Stimulated activated CD8-positive, alpha-beta memory T cell treated with anti-CD3 and anti-CD28 coated beads, Interleukin-2, amount 100 ng/mL, for 48 hours (primary cell): ENCODE data around the gene ZFP1.

Experiments used
- DNase-seq, 2 donors: peaks; one replicate each; pipeline ENCODE4 v3.0.0-alpha.2; 2020; ENCODE audit warnings: low read depth in 2 of 2

ZFP1 gene

DNA sequence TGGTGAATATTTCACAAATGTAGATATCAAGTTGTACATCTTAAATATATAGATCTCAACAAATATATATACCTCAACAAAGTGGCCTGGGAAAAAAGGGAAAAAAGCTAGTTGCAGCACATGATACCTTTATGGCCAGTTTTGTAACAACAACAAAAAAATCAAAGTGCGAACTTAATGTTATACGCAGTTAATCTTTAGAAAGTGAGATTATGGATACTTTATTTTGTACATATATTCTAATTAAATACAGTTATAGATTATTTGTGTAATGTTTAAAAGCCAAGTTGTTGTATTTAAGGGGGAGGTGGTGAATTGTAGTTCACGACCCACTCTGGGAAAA lies 385 bp upstream of the ZFP1 start:
- DNase-seq, result no peak

GRCh38 chr16:75151798-75152197 lies 3.5 kb downstream of the ZFP1 start:
- DNase-seq, result no peak

GRCh38 chr16:75152635-75153034 lies 4.3 kb downstream of the ZFP1 start:
- no peak for DNase-seq

DNA sequence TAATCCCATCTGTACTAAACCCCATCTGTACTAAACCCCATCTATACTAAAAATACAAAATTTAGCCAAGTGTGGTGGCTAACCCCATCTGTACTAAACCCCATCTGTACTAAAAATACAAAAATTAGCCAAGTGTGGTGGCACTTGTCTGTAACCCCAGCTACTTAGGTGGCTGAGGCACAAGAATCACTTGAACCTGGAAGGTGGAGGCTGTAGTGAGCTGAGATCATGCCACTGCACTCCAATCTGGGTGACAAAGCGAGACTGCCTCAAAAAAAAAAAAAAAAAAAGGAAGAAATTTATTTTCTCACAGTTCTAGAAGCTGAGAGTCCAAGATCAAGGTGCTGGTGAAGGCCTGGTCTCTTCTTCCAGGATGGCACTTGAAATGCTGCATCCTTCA lies 12.1 kb downstream of the ZFP1 start:
- DNase-seq, result no peak

GRCh38 chr16:75169899-75170405 lies 21.6 kb downstream of the ZFP1 start:
- no peak for DNase-seq

GRCh38 chr16:75172578-75172977 lies 24.3 kb downstream of the ZFP1 start:
- DNase-seq, result no peak

- no peak for DNase-seq
Observed at GRCh38 chr16:75175074-75175473, 26.8 kb downstream of the ZFP1 start.

DNA sequence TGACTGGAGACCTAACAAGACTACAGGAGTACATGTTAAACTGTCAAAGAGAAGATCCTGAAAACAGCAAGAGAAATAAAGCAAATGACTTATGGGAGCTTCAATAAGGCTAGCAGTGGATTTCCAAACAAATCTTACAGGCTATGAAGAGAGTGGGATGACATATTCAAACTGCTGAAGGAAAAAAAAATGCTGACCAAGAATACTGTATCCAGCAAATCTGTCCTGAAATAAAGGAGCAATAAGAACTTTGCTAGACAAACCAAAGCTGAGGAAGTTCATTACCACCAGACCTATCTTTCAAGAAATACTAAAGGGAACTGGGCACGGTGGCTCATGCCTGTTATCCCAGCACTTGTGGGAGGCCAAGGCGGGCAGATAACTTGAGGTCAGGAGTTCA lies 28.6 kb downstream of the ZFP1 start:
- no peak for DNase-seq

DNA sequence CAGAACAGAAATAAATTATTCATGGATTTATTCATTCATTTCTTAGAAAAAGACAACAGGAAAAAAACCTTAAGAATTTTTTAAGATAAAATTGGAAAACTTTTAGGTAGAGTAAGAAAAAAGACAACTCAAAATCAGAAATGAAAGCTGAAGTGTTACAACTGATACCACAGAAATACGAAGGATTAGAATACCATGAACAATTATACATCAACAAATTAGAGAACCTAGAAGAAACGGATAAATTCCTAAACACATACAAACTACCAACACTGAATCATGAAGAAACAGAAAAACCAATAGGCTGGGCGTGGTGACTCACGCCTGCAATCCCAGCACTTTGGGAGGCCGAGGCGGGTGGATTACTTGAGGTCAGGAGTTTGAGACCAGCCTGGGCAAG lies 30.9 kb downstream of the ZFP1 start:
- no peak for DNase-seq

DNA sequence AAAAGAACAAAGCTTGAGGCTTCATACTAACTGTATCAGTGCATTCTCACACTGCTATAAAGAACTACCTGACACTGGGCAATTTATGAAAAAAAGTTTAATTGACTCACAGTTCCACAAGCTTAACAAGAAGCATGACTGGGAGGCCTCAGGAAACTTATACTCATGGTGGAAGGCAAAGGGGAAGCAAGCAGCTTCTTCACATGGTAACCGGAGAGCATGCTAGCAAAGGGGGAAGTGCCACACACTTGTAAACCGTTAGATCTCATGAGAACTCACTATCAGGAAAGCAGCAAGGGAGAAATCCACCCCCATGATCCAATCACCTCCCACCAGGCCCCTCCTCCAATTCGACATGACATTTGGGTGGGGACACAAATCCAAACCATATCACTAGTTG lies 33.3 kb downstream of the ZFP1 start:
- no peak for DNase-seq

- DNase-seq, result no peak
Observed at GRCh38 chr16:75188832-75189477, 40.6 kb downstream of the ZFP1 start.

DNA sequence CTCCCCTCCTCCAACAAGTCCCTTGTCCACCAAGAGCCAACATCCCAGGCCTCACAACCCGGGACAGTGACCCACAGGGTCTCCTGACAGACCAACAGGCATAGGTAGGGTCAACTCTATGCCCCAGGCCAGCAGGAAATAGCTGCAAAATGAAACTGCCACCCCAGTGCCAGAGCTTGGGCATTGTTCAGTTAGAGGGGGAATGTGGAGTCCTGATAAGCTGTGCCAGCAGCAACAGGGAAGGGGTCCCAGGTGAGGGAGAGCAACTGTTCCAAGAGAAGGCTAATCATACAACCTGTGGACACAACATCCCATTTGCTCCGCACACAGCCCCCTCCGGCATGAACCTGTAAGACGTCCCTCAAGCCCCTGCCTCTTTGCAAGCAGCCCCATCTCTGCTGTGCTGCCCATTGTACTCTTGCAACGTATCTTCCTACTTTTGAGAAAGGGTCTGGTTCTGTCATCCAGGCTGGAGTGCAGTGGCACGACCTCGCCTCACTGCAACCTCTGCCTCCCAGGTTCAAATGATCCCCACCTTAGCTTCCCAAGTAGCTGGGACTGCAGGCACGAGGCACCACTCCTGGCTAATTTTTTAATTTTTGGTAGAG lies 41.4 kb downstream of the ZFP1 start:
- no peak for DNase-seq

DNA sequence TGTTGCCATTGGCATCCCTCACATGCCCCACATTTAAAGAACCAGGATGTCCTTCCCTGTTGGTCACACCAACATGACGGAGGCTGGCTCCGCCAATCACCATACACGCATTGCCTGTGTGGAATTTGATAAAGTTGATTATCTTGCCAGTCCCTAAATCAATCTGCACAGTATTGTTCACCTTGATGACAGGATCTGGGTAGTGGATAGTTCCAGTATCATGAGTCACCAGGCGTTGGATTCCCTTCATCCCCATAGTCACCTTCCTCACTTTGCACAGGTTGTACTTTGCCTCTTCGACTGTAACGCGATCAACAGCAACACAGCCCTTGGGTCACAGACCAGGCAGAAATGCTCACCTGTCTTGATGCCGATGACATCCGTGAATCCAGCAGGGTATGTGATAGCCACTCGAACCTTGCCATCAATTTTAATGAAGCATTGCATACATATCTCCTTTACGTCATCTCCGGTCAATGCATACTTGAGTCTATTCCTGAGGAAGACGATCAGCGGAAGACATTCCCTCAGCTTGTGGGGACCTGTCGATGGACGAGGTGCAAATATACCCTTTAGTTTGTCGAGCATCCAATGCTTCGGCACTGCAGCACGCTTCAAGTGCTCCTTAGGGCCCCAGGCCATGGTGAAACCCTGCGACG lies 44.4 kb downstream of the ZFP1 start:
- DNase-seq, result no peak

- no peak for DNase-seq
Observed at GRCh38 chr16:75193265-75193650, 44.9 kb downstream of the ZFP1 start.

DNA sequence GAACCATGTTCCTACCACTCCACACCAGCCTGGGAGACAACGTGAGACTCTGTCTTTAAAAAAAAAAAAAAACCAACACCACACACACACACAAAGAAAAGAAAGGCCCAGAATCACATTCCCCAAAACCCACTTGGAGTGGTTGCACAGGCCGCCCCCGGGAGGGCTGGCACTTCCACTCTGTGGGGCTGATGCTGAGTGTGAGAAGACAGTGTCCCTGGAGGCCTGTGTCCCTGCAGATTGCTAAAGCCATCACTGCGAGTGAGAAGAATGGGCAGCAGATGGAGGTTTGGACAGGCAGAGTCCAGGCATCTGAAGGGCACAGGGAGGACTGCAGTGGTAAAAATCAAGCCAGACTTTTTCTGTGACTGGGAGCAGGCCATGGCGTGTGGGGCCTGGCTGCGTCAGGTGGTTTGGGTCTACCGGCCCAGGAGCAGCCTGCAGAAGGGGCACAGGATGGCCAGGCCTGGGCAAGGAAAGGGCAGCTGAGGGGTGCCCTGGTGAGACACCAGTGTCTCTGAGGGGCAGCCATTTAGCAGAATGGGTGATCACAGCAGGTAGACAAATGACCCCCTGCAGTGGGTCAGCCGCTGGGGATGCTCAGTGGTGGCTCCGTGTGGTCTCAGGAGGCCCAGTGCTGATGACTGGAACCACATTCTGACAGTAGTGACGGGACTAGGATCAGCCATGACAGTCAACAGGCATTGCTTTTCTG lies 45.6 kb downstream of the ZFP1 start:
- DNase-seq, result no peak

- no peak for DNase-seq
Observed at GRCh38 chr16:75195811-75196790, 47.8 kb downstream of the ZFP1 start.

DNA sequence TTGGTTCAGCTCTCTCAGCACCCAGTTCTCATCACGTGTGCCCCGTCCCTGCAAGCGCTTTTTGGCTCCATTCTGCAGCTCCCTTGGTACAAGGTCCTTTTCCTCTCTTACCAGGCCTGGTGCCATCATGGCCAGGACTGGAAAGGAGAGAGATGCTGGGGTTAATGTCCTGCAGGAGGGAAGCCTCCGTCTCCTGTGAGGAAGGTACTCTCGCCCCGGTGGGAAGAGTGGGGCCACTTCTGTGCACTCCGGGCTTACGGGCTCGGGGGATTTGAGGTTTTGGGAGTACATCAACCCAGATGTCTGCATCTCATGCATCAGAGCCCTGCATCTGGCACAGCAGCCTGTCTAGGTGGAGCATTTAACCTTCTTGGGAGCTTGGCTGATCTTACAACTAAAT lies 48.5 kb downstream of the ZFP1 start:
- no peak for DNase-seq

GRCh38 chr16:75197522-75198134 lies 49.3 kb downstream of the ZFP1 start:
- DNase-seq, result no peak

GRCh38 chr16:75198135-75198600 lies 49.8 kb downstream of the ZFP1 start:
- DNase-seq, result no peak

- no peak for DNase-seq
Observed at GRCh38 chr16:75202069-75202590, 53.8 kb downstream of the ZFP1 start.

- no peak for DNase-seq
Observed at GRCh38 chr16:75203096-75203495, 54.8 kb downstream of the ZFP1 start.
